NCI-H1694 (cell line): ENCODE data around the gene FES.
"Not testable (repeated sequence)": the region's sequence is repeated elsewhere in the genome, so short reads cannot be mapped to it uniquely, and the experiment has no call there.

Source experiments
- DNase-seq: peaks from one replicate; lab custom pipeline; 2025; lab: John Stamatoyannopoulos, UW

FES gene

GRCh38 chr15:90891346-90891949 is 7.1 kb downstream of the FES start:
- no peak for DNase-seq

- DNase-seq = no peak
These were observed 7.7 kb downstream of the FES start for GRCh38 chr15:90892023-90892422.

DNA sequence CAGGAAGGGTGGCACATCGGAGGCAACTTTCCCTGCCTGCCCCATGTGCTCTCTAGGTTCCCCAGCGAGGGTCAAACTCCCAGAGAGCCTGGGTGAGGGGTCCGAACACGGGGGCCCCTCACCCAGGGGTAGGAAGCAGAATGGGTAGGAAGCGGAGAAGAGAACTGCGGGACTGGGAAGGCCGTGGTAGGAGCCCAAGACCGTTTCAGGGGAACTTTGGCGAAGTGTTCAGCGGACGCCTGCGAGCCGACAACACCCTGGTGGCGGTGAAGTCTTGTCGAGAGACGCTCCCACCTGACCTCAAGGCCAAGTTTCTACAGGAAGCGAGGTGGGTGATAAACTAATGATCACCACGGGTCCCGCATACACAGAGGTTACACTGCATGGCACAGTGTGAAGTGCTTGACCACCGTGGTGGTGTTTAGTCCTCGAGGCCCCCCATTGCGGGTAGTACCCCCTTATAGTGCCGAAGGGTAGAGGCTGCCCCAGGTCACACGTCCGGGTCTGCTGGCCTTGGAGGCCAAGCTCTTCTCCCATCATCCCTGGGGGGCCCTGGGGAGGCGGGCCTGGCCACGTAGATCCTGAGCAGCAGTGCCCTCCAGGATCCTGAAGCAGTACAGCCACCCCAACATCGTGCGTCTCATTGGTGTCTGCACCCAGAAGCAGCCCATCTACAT is 8.3 kb downstream of the FES start:
- no peak for DNase-seq

GRCh38 chr15:90893175-90894090 is 9.1 kb downstream of the FES start:
- DNase-seq = peak; percentile 26

- DNase-seq = peak; percentile 64
These were observed 11.3 kb downstream of the FES start for GRCh38 chr15:90895571-90896117.

DNA sequence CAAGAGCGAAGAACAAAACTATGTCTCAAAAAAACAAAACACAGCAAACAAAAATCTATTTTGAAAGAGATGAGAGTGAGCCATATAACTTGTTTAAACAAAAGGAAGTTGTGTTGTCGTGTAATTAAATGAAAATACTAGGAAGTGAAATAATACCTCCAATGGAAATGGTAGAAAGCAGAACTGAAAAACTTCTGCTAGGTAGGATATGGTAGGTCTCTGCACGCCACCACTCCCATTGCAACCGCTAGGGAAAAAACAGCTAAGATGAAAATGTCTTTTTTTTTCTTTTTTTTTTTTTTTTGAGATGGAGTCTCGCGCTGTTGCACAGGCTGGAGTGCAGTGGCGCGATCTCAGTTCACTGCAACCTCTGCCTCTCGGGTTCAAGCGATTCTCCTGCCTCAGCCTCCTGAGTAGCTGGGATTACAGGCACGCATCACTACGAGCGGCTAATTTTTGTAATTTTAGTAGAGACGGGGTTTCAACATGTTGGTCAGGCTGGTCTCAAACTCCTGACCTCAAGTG is 12.9 kb downstream of the FES start:
- DNase-seq = not testable (repeated sequence)

GRCh38 chr15:90901175-90902039 is 17.1 kb downstream of the FES start:
- no peak for DNase-seq

- peak; percentile 18 for DNase-seq
These were observed 17.9 kb downstream of the FES start for GRCh38 chr15:90902040-90902839.

GRCh38 chr15:90902840-90903732 is 18.8 kb downstream of the FES start, which contains the start of gene MAN2A2:
TSS of gene MAN2A2 (plus strand) at chr15:90903302. CDS start at chr15:90904208, 906 bp downstream.
- DNase-seq = no peak

DNA sequence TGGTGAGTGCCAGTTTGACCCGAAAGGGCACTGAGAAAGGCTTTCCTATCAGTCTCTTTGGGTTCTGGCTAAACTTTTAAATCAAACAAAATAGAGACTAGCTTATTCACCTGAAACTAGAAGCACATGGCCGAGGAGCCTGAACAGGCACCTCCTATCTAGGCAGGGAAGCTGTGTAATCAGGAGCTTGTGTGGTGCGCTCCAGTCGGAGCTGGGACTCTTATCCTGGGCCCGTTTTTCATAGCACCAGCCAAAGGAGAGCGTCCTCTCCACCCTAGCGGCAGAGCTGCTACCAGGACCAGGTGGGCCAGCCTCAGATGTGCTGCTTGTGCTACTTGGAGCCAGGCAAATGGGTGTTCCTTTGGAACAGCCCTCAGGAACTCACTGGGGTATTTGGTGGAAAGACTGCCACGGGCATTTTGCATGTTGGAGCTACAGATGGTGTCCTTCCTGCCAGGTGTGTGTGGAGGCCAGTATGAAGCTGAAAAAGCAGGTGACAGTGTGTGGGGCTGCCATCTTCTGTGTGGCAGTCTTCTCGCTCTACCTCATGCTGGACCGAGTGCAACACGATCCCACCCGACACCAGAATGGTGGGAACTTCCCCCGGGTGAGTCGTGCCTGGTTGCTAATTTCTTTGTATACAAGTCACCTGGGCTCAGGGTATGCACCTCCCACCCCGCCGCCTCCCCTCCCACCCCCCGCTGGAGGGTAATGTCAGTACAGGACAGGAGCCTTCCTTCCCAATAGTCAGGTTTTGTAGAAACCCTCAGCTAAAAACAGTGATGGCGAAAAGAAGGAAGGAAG is 19.6 kb downstream of the FES start:
- no peak for DNase-seq

DNA sequence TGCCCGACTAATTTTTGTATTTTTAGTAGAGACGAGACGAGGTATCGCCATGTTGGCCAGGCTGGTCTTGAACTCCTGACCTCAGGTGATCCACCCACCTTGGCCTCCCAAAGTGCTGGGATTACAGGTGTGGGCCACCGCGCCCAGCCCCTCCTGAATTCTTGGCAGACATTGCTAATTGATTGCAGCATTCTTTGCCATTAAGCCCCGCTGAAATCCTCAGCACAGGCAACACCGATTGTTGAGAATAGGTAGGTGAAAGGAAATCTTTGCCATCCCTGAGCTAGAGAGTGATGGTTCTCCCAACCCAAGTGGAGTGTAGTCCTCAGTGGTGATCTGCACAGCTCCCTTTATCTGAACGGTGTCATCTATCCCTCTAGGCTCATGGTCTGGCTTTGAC is 20.4 kb downstream of the FES start:
- no peak for DNase-seq

DNA sequence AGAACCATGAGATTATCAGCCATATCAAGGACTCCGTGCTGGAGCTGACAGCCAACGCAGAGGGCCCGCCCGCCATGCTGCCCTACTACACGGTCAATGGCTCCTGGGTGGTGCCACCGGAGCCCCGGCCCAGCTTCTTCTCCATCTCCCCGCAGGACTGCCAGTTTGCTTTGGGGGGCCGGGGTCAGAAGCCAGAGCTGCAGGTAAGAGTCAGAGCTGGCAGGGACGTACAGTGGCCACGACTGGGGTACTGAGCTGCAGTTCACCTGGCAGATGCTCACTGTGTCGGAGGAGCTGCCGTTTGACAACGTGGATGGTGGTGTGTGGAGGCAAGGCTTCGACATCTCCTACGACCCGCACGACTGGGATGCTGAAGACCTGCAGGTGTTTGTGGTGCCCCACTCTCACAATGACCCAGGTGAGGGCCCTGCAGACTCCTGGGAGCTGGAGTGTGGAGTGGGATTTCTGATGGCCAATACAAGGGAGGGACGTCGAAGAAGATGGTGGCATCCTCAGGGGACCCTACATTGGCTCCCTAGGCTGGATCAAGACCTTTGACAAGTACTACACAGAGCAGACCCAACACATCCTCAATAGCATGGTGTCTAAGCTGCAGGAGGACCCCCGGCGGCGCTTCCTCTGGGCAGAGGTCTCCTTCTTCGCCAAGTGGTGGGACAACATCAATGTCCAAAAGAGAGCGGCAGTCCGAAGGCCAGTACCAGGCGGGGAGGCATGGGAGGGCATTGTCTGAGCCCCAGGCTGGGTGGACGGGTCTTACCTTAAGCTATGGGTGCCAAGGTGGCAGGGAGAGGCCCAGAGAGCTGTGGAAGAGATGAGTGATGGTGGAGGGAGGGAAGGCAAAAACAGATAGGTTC is 21.2 kb downstream of the FES start:
- no peak for DNase-seq

DNA sequence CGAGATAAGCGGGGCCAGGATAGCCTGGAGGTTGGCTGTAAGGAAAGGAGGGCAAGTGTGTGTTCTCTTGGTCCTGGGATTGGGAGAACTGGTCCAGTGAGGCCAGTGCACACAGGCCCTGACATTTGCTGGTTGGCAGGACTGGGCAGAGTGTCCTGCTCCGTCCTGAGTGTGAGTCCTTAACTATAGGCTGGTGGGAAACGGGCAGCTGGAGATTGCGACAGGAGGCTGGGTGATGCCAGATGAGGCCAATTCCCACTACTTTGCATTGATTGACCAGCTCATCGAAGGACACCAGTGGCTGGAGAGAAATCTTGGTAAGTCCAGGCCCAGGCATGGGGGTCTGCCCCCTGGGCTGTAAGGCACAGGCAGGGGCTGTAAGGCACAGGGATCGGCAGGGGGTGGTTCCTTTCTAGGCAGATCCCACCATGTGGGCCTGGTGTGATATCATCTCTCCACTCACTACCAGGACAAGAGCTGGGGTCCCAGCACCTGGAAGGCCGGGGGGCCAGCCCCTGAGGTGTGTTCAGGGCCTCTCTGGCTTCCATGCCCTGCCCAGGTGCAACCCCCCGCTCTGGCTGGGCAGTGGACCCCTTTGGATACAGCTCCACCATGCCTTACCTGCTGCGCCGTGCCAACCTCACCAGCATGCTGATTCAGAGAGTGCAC is 22.0 kb downstream of the FES start:
- DNase-seq = no peak

- DNase-seq = no peak
These were observed 22.9 kb downstream of the FES start for GRCh38 chr15:90907051-90907660.

GRCh38 chr15:90907838-90908507 is 23.7 kb downstream of the FES start:
- DNase-seq = no peak

- not testable (repeated sequence) for DNase-seq
These were observed 25.1 kb downstream of the FES start for GRCh38 chr15:90909449-90909848.
